Measurements from ENCODE around the gene GNG13.
"Not testable (repeated sequence)": the region's sequence is repeated elsewhere in the genome, so short reads cannot be mapped to it uniquely, and the experiment has no call there.

The GNG13 gene

GRCh38 chr16:831571-832413 is 31.3 kb upstream of the GNG13 start:
- DNase-seq (ENCODE audit: low spot score): no peak

GRCh38 chr16:830871-831570 is 30.5 kb upstream of the GNG13 start:
- no peak for DNase-seq (ENCODE audit: low spot score)

GRCh38 chr16:830107-830870 is 29.8 kb upstream of the GNG13 start:
- DNase-seq (ENCODE audit: low spot score): no peak

GRCh38 chr16:828891-829290 is 28.4 kb upstream of the GNG13 start:
- DNase-seq (ENCODE audit: low spot score): no peak

DNA sequence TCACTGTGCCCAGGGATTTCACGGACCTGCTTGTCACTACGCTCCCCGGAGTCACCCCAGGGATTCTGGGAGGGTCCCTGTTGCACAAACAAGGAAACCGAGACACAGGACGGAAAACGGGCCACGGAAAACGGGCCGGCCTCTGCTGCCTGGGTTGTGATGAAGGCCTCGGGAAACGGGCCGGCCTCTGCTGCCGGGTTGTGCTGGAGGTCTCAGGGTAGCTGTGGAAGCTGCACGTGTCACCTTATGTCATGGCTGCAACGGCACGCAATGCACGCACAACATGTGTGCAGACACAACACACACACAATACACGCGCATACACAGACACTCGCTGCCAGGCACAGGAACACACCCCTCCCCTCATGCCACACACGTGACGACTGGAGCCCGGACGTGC is 27.0 kb upstream of the GNG13 start:
- DNase-seq (ENCODE audit: low spot score): no peak

- peak; percentile 37 for DNase-seq (ENCODE audit: low spot score)
These were observed 25.0 kb upstream of the GNG13 start for GRCh38 chr16:825341-826061.

- DNase-seq (ENCODE audit: low spot score): no peak
These were observed 24.1 kb upstream of the GNG13 start for GRCh38 chr16:824601-825000.

- DNase-seq (ENCODE audit: low spot score): no peak
These were observed 23.7 kb upstream of the GNG13 start for GRCh38 chr16:824194-824593.

DNA sequence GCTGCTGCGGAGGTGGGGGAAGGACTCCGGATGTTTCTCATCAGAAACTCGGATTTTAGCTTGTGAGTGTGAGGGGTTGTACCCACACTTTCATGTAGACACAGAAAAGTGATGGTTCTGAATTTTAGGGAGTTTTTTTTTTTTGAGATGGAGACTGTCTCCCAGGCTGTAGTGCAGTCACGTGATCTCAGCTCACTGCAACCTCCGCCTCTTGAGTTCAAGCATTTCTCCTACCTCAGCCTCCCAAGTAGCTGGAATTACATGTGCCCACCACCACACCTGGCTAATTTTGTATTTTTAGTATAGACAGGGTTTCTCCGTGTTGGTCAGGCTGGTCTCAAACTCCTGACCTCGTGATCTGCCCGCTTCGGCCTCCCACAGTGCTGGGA is 22.4 kb upstream of the GNG13 start:
- DNase-seq (ENCODE audit: low spot score): no peak

GRCh38 chr16:822174-822908 is 21.8 kb upstream of the GNG13 start:
- no peak for DNase-seq (ENCODE audit: low spot score)

GRCh38 chr16:821751-822150 is 21.2 kb upstream of the GNG13 start:
- no peak for DNase-seq (ENCODE audit: low spot score)

DNA sequence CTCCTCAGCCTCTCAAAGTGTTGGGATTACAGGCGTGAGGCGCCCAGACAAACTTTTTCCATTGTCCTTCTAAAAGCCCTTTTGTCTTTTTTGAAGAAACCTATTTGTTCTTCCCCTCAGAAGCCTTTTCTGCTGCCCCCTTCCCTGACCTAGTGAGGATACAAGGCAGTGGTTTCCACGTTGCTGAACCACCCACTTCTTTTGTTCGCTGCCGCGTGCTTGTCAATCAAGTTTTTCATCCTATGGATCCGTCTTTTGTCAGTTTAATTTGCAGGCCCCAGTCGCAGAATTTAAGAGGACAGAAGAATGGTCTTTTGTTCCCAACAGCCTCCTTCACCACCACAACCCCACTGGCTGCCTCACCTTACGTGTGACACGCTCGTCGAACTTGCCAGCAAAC is 20.2 kb upstream of the GNG13 start:
- DNase-seq (ENCODE audit: low spot score): no peak

DNA sequence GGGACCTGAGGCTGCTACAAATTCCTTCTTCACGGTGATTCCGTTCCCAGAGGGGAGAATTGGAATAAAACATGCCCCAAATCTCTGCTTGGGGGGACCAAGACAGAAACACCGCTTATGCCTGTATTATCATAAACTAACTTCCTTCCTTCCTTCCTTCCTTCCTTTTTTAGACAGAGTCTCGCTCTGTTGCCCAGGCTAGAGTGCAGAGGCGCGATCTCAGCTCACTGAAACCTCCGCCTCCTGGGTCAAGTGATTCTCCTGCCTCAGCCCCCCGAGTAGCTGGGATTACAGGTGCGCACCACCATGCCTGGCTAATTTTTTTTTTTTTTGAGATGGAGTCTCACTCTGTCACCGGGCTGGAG is 19.5 kb upstream of the GNG13 start:
- DNase-seq (ENCODE audit: low spot score): not testable (repeated sequence)

DNA sequence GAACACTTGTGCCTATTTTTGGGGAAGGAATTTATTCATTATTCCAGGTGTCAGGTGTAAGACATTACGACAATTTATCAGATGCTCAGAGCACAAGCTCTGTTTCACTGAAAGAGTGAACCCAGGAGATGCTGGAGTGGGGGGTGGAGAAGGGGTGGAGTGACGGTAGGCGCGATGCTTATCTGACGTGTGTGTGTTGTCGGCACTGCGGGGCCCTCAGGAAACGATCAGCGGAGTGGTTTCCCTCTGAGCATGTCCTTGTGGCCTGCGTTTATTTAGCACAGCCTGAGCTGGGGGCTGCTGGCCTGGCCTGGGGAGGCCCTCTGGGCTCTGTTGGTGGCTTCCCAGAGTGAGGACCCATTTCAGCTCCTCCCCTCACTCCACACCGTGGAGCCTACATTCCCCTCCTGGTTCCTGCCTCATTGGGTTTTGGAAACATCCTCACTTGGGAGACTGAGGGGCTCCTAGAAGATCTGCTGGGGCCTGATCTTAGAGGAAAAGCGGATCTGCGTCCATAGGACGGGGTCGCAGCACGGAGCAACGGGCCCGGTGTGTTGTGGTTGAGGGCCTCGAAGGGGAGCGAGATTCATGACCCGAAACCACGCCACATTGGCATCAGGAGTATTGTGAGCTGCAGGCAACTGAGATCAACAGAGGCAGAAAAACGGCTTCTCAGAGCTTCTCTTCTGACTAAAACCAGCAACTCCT is 19.0 kb upstream of the GNG13 start:
- DNase-seq (ENCODE audit: low spot score): no peak

DNA sequence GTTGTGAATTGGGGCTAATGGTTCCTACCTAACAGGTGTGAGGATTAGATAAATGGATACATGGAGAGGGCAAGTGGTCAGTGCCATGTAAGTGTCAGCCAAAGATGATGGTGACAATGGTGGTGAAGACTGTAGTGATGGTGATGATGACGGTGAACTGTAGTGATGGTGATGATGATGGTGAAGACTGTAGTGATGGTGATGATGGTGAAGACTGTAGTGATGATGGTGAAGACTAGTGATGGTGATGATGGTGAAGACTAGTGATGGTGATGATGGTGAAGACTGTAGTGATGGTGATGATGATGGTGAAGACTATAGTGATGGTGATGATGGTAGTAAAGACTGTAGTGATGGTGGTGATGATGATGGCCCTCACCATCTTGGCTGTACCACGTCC is 18.1 kb upstream of the GNG13 start:
- DNase-seq (ENCODE audit: low spot score): no peak

GRCh38 chr16:818132-818531 is 17.6 kb upstream of the GNG13 start:
- no peak for DNase-seq (ENCODE audit: low spot score)

DNA sequence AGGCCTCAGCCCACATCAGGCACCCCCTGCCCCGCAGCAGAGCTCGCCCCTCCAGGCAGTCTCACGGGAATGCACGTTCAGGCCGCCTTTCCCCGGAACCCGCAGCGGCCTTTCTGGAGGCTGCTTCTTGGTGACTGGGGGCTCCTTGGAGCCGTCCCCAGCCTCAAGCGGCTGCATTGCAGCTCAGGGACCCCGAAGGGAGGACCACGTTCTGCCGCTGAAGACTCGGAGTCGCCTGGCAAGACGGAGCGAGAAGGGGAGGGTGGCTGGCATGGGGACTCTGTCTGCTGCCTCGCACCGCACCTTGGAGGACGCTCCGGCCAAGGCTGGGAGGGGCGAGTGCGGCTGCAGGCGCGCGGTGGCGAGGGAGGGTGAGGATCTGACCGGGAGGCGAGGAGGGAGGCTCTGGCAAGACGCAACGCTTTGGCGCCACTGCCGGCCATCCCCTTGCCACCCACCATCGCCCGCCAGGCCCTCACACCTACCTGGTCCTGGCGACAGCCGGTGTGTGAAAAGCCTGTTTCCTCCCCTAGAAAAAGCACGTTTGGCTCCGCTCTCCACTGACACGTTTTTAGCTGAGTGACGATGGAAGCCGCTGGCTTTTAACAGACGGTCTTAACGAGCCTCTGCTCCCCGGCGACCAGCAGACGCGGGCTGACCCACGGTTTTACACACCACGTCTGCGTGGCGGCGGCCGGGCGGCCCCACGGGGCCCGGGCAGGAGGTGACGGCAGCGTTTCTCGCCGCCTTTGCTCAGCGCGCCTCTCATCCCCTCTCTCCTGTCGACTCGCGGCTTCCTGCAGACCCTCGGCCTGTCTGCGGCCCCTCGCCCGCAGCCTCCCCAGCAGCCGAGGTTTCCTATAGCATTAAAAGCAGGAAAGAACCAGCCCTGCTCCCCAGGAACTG is 16.7 kb upstream of the GNG13 start:
- no peak for DNase-seq (ENCODE audit: low spot score)

DNA sequence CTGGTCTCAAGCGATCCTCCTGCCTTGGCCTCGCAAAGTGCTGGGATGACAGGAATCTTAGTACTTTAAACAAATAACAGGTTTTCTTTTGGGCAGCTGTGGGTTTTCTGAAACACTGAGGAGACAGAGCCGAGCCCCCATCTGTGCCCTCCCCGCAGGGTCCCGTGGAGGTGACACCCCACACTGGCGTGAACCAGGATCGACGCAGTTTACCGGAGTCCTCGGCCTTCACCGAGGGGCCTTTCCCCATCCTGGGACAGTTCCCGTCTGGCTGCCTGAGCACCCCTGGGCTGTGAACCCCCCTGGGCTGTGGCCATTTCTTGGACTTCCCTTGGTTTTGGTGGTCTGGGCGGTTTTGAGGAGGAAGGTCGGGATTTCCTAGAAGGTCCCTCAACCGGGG is 15.3 kb upstream of the GNG13 start:
- no peak for DNase-seq (ENCODE audit: low spot score)

GRCh38 chr16:814974-815373 is 14.4 kb upstream of the GNG13 start:
- no peak for DNase-seq (ENCODE audit: low spot score)

DNA sequence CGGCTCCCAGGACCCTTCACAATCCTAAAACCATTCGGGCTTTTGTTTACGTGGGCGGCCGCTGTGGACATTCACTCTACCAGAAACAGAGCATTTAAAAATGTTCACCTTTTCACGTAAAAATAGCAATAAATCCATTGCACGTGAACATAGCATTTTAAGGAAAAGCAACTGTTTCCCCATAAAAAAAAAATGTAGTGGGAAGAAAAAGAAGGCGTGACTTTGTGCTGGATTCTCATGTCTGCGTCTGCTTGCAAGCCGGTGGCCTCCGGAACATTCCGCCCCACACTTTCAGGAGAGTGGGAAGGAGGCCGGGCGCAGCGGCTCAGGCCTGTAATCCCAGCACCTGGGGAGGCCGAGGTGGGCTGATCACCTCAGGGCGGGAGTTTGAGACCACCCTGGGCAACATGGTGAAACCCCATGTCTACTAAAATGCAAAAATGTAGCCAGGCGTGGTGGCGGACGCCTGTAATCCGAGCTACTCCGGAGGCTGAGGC is 13.4 kb upstream of the GNG13 start:
- no peak for DNase-seq (ENCODE audit: low spot score)

Measured in Ammon's horn (tissue), 1 donor.